Measurements from ENCODE around the gene MVB12B. TPM values are rescaled to one million over a fixed set of nuclear protein-coding genes. Genes with fewer than 3 reads are reported as not detected.

MVB12B gene
- total RNA-seq, 6 experiments from 2014 or later: 7.2 to 16.2 (median 9.1) TPM

GRCh38 chr9:126482361-126483044 lies 155.9 kb downstream of the MVB12B start:
- ATAC-seq: no peak
- no peaks in the 10 kb centered on the region for H3K4me1 ChIP-seq
- H3K27ac ChIP-seq: no peak overlapping the region
- no peaks in the 10 kb centered on the region for H3K27me3 ChIP-seq
- H3K4me3 ChIP-seq: no peak overlapping the region
- peaks cover 0 to 13% (median 1%) of the 10 kb centered on the region in 4 donors for H3K36me3 ChIP-seq
- TF ChIP-seq POLR2A (IDR thresholded peaks at IDR 0.05) (no peak), CTCF (IDR thresholded peaks at IDR 0.05) (no peak)
- no peaks in the 10 kb centered on the region for H3K9me3 ChIP-seq
- intact Hi-C loops (cut with DNase I): loop anchor here in 1 of 2 donors (10.0 kb wide), 1 partner anchor 178 kb away; no protein-coding TSS in a partner anchor
- no peak for DNase-seq
- 93% methylated on average over 2 of the region's 45 CpGs for WGBS (ENCODE audit: insufficient coverage, low coverage, low lambda C conversion rate, missing lambda C conversion rate)

GRCh38 chr9:126483468-126484073 lies 156.9 kb downstream of the MVB12B start:
- H3K4me3 ChIP-seq: no peak overlapping the region
- H3K36me3 ChIP-seq: peaks cover 0 to 13% (median 1%) of the 10 kb centered on the region in 4 donors
- no peaks in the 10 kb centered on the region for H3K27me3 ChIP-seq
- 82% methylated on average over 6 of the region's 13 CpGs for WGBS (ENCODE audit: insufficient coverage, low coverage, low lambda C conversion rate, missing lambda C conversion rate)
- no peak for TF ChIP-seq CTCF (IDR thresholded peaks at IDR 0.05)
- no peak for TF ChIP-seq POLR2A (IDR thresholded peaks at IDR 0.05)
- no peaks in the 10 kb centered on the region for H3K4me1 ChIP-seq
- DNase-seq: no peak
- no peak for ATAC-seq
- intact Hi-C loops (cut with DNase I): loop anchor here in 1 of 2 donors (10.0 kb wide), 1 partner anchor 179 kb away; no protein-coding TSS in a partner anchor
- H3K27ac ChIP-seq: no peak overlapping the region
- H3K9me3 ChIP-seq: no peaks in the 10 kb centered on the region

- DNase-seq (peak in 1 of 3 donors; percentile 3), ATAC-seq (no peak)
- no peak overlapping the region for H3K4me3 ChIP-seq
- 89% methylated on average over 6 of the region's 6 CpGs for WGBS (ENCODE audit: insufficient coverage, low coverage, low lambda C conversion rate, missing lambda C conversion rate)
- no peaks in the 10 kb centered on the region for H3K9me3 ChIP-seq
- no peak overlapping the region for H3K27ac ChIP-seq
- H3K27me3 ChIP-seq: no peaks in the 10 kb centered on the region
- H3K36me3 ChIP-seq: peaks cover 0 to 13% (median 0%) of the 10 kb centered on the region in 4 donors
- no peak for TF ChIP-seq CTCF (IDR thresholded peaks at IDR 0.05)
- TF ChIP-seq POLR2A (IDR thresholded peaks at IDR 0.05): no peak
- intact Hi-C loops (cut with DNase I): loop anchor here in 1 of 2 donors (10.0 kb wide), 1 partner anchor 181 kb away; no protein-coding TSS in a partner anchor
- H3K4me1 ChIP-seq: no peaks in the 10 kb centered on the region
These were observed 159.0 kb downstream of the MVB12B start for GRCh38 chr9:126485662-126486061.

GRCh38 chr9:126486276-126486675 lies 159.6 kb downstream of the MVB12B start:
- no peaks in the 10 kb centered on the region for H3K4me1 ChIP-seq
- H3K36me3 ChIP-seq: peaks cover 0 to 13% (median 0%) of the 10 kb centered on the region in 4 donors
- no peaks in the 10 kb centered on the region for H3K9me3 ChIP-seq
- H3K4me3 ChIP-seq: no peak overlapping the region
- TF ChIP-seq CTCF (IDR thresholded peaks at IDR 0.05): no peak
- no peak for TF ChIP-seq POLR2A (IDR thresholded peaks at IDR 0.05)
- H3K27ac ChIP-seq: no peak overlapping the region
- intact Hi-C loops (cut with DNase I): loop anchor here in 1 of 2 donors (10.0 kb wide), 1 partner anchor 181 kb away; no protein-coding TSS in a partner anchor
- H3K27me3 ChIP-seq: no peaks in the 10 kb centered on the region
- ATAC-seq (no peak), DNase-seq (no peak)
- WGBS (ENCODE audit: insufficient coverage, low coverage, low lambda C conversion rate, missing lambda C conversion rate): no CpG with 5 or more reads among the region's 11 CpGs
